ENCODE data around the gene ODAD4.

Gene ODAD4, protein sequence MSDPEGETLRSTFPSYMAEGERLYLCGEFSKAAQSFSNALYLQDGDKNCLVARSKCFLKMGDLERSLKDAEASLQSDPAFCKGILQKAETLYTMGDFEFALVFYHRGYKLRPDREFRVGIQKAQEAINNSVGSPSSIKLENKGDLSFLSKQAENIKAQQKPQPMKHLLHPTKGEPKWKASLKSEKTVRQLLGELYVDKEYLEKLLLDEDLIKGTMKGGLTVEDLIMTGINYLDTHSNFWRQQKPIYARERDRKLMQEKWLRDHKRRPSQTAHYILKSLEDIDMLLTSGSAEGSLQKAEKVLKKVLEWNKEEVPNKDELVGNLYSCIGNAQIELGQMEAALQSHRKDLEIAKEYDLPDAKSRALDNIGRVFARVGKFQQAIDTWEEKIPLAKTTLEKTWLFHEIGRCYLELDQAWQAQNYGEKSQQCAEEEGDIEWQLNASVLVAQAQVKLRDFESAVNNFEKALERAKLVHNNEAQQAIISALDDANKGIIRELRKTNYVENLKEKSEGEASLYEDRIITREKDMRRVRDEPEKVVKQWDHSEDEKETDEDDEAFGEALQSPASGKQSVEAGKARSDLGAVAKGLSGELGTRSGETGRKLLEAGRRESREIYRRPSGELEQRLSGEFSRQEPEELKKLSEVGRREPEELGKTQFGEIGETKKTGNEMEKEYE

DNA sequence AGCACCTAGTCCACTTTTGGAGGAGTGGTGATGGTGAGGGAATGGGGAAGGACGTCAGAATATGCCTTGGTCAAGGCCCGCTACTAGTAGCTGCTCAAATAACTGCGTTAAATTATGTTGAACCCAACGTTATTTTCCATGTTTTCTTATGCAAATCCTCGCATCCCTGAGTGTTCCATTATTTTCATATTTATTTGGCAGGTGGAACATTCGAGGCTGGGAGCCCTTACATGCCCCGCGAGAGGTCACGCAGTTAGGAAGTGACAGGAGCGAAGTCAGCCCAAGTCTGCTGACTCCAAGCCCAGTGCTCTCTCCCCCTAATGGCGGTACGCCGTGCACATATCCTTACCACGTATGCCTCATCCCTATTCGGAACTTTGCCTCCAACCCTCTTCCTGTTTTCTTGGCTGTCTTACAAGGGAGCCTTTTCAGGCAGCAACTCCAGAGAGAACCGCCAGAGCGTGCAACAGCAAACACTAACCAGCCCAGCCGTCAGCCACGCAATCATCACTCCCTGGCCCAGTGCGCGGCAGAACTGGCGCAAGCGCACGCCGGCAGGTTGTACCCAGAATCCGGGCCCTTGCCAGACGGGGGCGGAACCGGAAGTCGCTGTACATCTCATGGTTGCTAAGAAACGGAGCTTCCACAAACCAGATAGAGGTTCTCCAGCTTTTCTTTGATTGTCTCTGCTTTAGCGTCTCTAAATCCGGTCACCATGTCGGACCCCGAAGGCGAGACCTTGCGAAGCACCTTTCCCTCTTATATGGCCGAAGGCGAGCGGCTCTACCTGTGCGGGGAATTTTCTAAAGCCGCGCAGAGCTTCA is at the start of gene ODAD4:
ODAD4 (plus strand) TSS at position 609 of the 824 bp plus-strand sequence; CDS start at position 716, 107 bp downstream.
- peak; percentile 98 for DNase-seq

DNA sequence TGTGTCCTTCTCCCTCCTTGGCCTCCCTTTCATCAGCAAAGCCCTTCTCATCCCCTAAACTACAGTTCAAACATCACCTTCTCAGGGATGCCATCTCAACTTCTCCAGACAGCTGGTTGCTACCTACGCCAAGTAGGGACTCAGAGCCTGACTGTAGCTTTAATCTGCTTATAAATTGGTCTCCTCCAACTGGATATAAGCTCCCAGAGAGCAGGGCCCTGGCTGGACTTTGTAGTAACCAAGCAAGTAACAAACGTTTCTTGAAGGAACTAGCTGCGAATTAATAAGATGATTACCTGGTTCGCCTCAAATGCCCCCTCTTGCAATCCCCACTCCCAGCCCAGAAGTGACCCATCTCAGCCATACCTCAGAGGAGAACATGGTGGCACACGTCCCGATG is 47.7 kb upstream of the ODAD4 start:
- DNase-seq: no peak

DNA sequence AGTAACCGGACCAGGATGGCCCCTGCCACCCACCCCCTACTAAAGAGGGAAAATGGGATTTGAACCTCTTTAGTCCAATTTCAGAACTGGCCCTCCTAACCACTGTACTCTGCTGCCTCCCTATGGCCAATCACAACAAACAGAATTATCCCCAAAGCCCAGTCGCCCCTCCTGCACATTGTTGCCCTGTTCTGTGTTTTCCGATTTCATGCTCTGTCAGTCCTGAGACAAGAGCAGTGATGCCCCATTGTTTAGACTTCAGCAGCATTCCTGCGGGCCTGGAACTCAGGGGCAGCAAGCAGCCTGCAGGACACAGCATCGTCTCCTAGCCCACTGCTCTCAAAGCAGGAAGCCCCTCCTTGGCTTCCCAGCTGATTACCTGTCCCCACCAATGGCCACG is 44.7 kb upstream of the ODAD4 start:
- no peak for DNase-seq

DNA sequence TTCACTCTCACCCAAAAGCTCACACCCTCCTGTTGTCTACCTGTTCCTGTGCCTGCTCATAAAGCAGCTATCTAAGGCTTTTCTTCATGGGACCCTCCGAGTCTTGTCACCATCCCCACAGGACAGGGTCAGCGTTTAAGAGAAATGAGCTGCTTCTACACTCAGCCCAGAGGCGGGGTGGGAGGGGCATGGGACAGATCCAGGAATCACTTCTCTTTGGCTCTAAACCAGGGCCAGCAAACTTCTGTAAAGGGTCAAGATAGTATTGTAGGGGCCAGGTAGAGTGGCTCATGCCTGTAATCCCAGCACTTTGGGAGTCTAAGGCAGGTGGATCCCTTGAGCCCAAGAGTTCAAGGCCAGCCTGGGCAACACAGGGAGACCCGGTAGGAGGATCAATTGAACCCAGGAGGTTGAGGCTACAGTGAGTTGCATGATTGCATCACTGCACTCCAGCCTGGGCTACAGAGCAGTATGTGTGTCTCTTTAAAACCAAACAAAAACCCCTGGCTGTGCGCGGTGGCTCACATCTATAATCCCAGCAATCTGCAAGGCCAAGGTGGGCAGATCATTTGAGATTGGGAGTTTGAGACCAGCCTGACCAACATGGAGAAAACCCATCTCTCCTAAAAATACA is 42.0 kb upstream of the ODAD4 start:
- DNase-seq: no peak

DNA sequence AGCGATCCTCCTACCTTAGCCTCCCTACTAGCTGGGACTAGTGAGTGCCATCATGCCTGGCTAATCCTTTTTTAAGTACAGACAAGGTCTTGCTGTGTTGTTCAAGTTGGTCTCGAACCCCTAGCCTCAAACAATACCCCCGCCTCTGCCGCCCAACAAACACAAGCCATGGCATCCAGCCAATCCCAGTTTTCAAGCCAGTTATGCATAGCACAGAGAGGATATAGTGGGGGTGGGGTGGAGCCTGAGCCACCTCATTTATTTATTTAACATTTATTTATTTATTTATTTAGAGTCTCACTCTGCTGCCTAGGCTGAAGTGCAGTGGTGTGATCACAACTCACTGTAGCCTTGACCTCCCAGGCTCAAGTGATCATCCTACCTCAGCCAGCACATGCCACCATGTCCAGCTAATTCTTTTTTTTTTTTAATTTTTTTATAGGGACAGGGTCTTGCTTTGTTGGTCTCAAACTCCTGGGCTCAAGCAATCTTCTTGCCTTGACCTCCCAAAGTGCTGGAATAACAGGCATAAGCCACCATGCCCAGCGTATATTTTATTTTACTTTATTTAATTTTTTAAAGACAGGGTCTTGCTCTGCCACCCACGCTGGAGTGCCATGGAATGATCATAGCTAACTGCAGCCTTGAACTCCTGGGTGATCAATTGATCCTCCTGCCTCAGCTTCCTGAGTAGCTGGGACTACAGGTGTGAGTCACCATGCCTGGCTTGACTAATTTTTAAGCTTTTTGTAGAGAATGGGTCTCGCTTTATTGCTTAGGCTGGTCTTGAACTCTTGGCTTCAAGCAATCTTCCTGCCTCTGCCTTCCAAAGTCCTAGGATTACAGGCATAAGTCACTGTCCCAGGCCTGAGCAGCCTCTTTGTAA is 39.0 kb upstream of the ODAD4 start:
- no peak for DNase-seq

GRCh38 chr17:41892021-41892376 is 38.4 kb upstream of the ODAD4 start:
- DNase-seq: no peak

DNA sequence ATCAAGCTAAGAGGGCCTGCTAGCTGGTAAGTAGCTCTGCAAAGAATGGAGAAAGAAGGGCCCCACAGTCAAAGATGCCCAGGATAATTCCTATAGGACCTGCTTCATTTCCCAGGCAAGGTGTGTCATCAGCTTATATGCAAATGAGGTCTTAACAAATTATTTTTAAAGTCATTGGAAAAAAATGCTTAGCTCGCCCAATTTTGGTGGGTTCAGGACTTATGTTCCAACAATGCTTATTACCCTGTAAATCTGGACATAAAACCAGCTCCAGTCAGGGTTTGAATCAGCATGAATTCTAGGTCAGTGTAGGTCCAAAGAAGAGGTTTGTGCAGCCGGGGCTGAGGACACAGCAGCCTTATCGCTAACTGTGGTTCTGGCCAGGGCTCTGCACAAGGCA is 37.0 kb upstream of the ODAD4 start:
- no peak for DNase-seq

DNA sequence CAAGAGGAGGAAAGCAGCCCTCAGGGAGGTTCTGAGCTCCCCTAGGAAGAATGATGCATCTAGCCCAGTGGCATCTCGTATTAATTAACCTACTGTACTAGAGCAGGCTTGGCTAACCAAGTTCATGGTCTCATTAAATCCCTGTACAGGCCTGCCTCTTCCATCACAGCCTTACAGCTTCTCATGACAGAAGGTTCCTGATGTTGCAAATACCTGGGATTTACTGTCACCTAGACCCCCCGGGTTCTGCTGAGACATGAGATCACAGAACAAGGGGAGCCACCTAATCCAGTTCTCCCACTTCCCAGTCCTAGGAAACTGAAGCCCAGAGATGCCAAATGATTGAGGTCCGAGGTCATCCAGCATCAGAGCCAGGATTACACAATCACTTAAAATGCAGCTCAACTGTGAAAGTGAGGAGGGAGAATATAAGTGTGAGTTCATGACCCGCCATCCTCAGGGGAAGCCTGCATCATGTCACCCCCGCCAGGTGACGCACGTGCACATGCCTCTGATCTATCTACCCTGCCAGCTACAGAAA is 35.6 kb upstream of the ODAD4 start:
- DNase-seq: peak; percentile 90

- DNase-seq: peak; percentile 66
These were observed 34.8 kb upstream of the ODAD4 start for GRCh38 chr17:41895617-41896016.

GRCh38 chr17:41896726-41897125 is 33.7 kb upstream of the ODAD4 start:
- no peak for DNase-seq

DNA sequence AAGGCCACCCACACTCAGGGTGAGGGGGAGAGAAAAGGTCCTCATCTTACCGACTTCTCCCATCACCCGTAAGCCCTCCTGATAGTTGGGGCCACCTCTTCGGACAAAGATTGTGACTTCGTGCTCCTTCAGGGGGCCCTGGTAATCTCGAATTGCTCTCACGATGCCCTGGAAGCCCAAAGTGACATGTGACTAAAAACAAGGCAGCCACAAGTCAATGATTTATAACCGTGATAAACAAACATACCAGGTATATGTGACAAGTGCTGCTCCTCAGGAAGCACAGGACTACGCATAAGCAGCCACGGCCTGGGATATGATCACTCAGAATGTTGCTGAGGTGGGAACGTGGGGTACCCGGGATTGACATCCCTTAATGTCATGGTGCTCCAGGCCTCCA is 28.8 kb upstream of the ODAD4 start:
- DNase-seq: no peak

DNA sequence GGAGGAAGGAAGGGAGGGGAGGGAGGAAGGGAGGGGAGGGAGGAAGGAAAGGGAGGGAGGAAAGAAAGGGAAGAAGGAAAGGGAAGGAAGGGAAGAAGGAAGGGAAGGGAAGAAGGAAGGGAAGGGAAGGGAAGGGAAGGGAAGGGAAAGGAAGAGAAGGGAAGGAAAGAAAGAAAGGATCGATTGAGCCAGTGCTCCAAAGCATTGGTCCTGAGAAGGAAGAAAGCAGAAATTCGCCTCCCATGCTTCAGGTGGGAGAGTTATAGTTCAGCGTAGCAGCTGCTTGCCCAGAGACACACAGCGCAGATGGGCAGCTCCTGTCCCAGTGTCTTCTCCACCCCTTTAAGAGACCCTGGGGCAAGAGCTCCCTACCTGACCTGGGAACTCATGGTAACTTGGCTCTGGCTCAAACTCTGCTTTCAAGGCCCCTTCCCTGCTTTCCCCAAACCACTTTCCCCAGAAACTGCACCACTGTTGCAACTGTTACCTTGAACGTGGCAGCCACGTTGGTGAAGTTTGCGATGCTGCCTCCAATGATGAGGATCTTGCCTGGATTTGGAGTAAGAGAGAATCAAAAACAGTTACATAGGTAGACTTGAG is 26.1 kb upstream of the ODAD4 start:
- no peak for DNase-seq

DNA sequence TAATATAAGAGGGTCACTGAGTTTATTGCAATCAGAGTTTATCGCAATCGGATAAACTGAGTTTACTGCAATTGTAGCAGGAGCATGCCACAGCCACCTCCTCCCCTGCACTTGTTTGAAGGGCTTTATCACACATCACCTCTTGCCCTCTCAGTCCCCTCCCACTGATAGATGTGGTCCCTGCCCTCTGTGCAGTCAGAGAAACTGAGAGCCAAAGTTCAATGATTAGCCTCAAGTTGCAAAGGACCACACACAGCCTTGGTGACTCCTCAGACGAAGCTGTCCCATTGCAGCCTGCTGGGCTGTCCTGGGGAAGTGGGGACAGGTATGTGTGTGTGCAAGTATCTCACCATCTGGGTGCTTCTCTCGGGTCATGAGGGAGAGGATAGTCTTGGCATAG is 25.2 kb upstream of the ODAD4 start:
- DNase-seq: no peak

- no peak for DNase-seq
These were observed 23.8 kb upstream of the ODAD4 start for GRCh38 chr17:41906465-41907184.

- DNase-seq: peak; percentile 89
These were observed 23.2 kb upstream of the ODAD4 start for GRCh38 chr17:41907185-41907556.

- DNase-seq: no peak
These were observed 22.5 kb upstream of the ODAD4 start for GRCh38 chr17:41907633-41908539.

DNA sequence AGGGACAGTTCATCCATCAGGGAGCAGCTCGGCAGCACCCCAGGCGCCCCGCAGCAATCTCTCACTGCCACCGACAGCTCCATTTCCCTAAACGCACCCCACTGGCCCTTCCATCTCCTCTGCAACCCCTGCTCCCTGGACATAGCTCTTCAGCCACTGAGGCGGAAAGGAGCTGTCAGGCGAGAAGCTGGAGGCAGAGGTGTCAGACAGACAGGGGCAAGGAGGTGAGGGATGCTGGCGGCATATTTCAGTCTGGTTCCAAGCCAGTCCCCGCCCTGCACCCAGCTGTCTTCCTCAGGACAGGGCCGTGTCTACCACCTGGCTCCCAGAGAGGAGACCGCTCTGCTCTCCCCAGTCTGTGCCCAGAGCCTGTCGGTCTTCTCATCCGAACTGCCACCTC is 21.3 kb upstream of the ODAD4 start:
- no peak for DNase-seq

- DNase-seq: peak; percentile 97
These were observed 19.6 kb upstream of the ODAD4 start for GRCh38 chr17:41910701-41911391.

- DNase-seq: no peak
These were observed 17.5 kb upstream of the ODAD4 start for GRCh38 chr17:41912925-41913324.

Measured in fibroblast of upper back skin (primary cell).